PFSK-1 (cell line): ENCODE measurements around the gene RHBDF1.

Experiments used
- FOXP2 ChIP-seq: optimal IDR thresholded peaks from 2 replicates; pipeline ENCODE3; 2011; ENCODE audit warnings: borderline replicate concordance, control low read depth, inconsistent platforms; ENCODE audit not compliant: insufficient read depth; ENCODE audit errors: extremely low read length, extremely low read depth
- POLR2AphosphoS5 ChIP-seq: IDR thresholded peaks from 2 replicates; pipeline ENCODE4 v1.6.1; 2012; ENCODE audit warnings: low read depth, mild to moderate bottlenecking, control low read depth, low read length, moderate library complexity
- REST ChIP-seq, 2 experiments: IDR thresholded peaks; 2 replicates each; pipeline versions ENCODE4 v1.6.1 to v1.8.0; 2011 to 2012; ENCODE audit warnings: low read depth in 2 of 2, low read length in 2 of 2, control low read depth in 1 of 2, inconsistent platforms in 1 of 2, mild to moderate bottlenecking in 1 of 2, moderate library complexity in 1 of 2; ENCODE audit not compliant: insufficient read depth in 1 of 2
- SIN3A ChIP-seq: IDR thresholded peaks from 2 replicates; pipeline ENCODE4 v1.6.1; 2012; ENCODE audit warnings: mild to moderate bottlenecking, low read length, moderate library complexity, borderline replicate concordance; ENCODE audit not compliant: insufficient read depth
- TAF1 ChIP-seq: IDR thresholded peaks from 2 replicates; pipeline ENCODE4 v1.6.1; 2012; ENCODE audit warnings: low read length, control low read depth, borderline replicate concordance; ENCODE audit not compliant: insufficient read depth

- TF ChIP-seq SIN3A, result no peak
- no peak for TF ChIP-seq REST (IDR thresholded peaks at IDR 0.05; ENCODE audit: insufficient read depth in 1 of 2, low read depth in 2 of 2, low read length in 2 of 2)
- TF ChIP-seq POLR2AphosphoS5, result no peak
- TF ChIP-seq TAF1, result no peak
- no peak for TF ChIP-seq FOXP2
Observed at GRCh38 chr16:41439-42068, 30.9 kb downstream of the RHBDF1 start.
